Thyroid gland (tissue), 4 donors: ENCODE measurements around the gene CHMP1A.

ENCODE experiments used
- POLR2A ChIP-seq, 2 donors: fragments of 450-650 bp; IDR thresholded peaks; one replicate each; pipeline ENCODE4 v1.6.1; 2017; ENCODE audit warnings: antibody characterized with exemption in 2 of 2, mild to moderate bottlenecking in 2 of 2, moderate library complexity in 1 of 2
- TF ChIP-seq, protein P1 (sequence below), 6 experiments: fragments of 200-600 bp in 3 of 6; fragments of 450-650 bp in 3 of 6; sonication (generic) in 3 of 6; IDR thresholded peaks; one replicate each; pipeline ENCODE4 v1.5.1; 2016 to 2019; ENCODE audit warnings: antibody characterized with exemption in 6 of 6, mild to moderate bottlenecking in 2 of 6, inconsistent platforms in 1 of 6, moderate library complexity in 1 of 6

DNA sequence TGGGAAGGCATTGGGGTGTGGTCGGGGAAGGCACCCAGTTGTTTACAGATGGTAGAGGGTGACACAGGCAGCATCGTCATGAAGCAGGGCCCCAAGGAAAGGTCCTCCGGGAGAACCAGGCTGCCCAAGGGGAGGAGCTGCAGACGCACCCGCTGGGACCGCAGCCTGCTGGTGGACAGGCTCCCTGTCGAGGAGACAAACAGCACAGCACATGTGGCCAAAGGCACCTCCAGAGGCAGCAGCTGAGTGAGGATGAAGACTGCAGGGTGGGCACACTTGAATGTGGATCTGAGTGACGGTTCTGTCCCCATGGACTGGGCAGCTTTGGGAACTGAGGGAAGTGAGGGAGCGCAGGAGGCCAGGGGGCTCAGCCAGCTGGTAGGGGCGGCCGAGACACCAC is 12.4 kb downstream of the CHMP1A start:
- TF ChIP-seq, protein P1, sequence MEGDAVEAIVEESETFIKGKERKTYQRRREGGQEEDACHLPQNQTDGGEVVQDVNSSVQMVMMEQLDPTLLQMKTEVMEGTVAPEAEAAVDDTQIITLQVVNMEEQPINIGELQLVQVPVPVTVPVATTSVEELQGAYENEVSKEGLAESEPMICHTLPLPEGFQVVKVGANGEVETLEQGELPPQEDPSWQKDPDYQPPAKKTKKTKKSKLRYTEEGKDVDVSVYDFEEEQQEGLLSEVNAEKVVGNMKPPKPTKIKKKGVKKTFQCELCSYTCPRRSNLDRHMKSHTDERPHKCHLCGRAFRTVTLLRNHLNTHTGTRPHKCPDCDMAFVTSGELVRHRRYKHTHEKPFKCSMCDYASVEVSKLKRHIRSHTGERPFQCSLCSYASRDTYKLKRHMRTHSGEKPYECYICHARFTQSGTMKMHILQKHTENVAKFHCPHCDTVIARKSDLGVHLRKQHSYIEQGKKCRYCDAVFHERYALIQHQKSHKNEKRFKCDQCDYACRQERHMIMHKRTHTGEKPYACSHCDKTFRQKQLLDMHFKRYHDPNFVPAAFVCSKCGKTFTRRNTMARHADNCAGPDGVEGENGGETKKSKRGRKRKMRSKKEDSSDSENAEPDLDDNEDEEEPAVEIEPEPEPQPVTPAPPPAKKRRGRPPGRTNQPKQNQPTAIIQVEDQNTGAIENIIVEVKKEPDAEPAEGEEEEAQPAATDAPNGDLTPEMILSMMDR (IDR thresholded peaks at IDR 0.05) = no peak
- TF ChIP-seq POLR2A (IDR thresholded peaks at IDR 0.05) = no peak
